ENCODE data around the gene ZFPM1. TPM values are rescaled to one million over a fixed set of nuclear protein-coding genes. Genes with fewer than 3 reads are reported as not detected.
"Not testable (repeated sequence)": the region's sequence is repeated elsewhere in the genome, so short reads cannot be mapped to it uniquely, and the experiment has no call there.

ZFPM1 gene
- polyA plus RNA-seq, 1 experiment: 0.20 TPM

GRCh38 chr16:88409296-88410065 is 43.6 kb upstream of the ZFPM1 start:
- TF ChIP-seq, protein P1, sequence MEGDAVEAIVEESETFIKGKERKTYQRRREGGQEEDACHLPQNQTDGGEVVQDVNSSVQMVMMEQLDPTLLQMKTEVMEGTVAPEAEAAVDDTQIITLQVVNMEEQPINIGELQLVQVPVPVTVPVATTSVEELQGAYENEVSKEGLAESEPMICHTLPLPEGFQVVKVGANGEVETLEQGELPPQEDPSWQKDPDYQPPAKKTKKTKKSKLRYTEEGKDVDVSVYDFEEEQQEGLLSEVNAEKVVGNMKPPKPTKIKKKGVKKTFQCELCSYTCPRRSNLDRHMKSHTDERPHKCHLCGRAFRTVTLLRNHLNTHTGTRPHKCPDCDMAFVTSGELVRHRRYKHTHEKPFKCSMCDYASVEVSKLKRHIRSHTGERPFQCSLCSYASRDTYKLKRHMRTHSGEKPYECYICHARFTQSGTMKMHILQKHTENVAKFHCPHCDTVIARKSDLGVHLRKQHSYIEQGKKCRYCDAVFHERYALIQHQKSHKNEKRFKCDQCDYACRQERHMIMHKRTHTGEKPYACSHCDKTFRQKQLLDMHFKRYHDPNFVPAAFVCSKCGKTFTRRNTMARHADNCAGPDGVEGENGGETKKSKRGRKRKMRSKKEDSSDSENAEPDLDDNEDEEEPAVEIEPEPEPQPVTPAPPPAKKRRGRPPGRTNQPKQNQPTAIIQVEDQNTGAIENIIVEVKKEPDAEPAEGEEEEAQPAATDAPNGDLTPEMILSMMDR (IDR thresholded peaks at IDR 0.05; ENCODE audit: low read depth, low read length): no peak
- no peak overlapping the region for H3K4me3 ChIP-seq (ENCODE audit: low read depth, low read length)
- no peak for DNase-seq (ENCODE audit: low read depth, low spot score)
- no peak overlapping the region for H3K27ac ChIP-seq (ENCODE audit: low read depth, low read length)
- no peaks in the 10 kb centered on the region for H3K27me3 ChIP-seq (ENCODE audit: control insufficient read depth, insufficient read depth, low read length)
- ChIA-PET CTCF (no interaction called here), POLR2A (no interaction called here)
- H3K9me3 ChIP-seq (ENCODE audit: control insufficient read depth, insufficient read depth, low read length): no peaks in the 10 kb centered on the region; the same call in 1 of the 2 replicates

DNA sequence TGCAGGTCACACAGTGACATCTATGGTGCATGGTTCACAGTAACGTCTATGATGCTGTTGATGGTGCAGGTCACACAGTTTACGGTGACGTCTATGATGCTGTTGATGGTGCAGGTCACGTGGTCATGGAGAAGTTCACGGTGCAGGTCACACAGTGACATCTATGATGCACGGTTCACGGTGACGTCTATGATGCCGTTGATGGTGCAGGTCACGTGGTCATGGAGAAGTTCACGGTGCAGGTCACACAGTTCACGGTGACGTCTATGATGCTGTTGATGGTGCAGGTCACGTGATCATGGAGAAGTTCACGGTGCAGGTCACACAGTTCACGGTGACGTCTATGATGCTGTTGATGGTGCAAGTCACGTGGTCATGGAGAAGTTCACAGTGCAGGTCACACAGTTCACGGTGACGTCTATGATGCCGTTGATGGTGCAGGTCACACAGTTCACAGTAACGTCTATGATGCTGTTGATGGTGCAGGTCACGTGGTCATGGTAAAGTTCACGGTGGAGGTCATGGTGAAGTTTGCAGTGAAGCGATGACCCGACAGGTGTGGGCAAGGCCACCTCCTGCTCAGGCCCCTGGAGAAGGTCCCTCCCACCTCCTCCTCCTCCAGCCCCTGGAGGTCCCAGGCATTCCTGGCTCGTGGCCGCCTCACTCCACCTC is 42.6 kb upstream of the ZFPM1 start:
- POLR2A ChIA-PET; H3K9me3 ChIP-seq (ENCODE audit: control insufficient read depth, insufficient read depth, low read length); H3K27ac ChIP-seq (ENCODE audit: low read depth, low read length); H3K27me3 ChIP-seq (ENCODE audit: control insufficient read depth, insufficient read depth, low read length); CTCF ChIA-PET; H3K4me3 ChIP-seq (ENCODE audit: low read depth, low read length); DNase-seq (ENCODE audit: low read depth, low spot score): not testable (repeated sequence)

- Histone ChIP-seq H3K4me3 (ENCODE audit: low read depth, low read length) (no peak overlapping the region), H3K9me3 (ENCODE audit: control insufficient read depth, insufficient read depth, low read length) (no peaks in the 10 kb centered on the region; the same call in 1 of the 2 replicates), H3K27me3 (ENCODE audit: control insufficient read depth, insufficient read depth, low read length) (no peaks in the 10 kb centered on the region), H3K27ac (ENCODE audit: low read depth, low read length) (no peak overlapping the region)
- TF ChIP-seq, protein P1 (IDR thresholded peaks at IDR 0.05; ENCODE audit: low read depth, low read length): no peak
- ChIA-PET POLR2A (no interaction called here), CTCF (no interaction called here)
- no peak for DNase-seq (ENCODE audit: low read depth, low spot score)
Observed at GRCh38 chr16:88411951-88412576, 41.0 kb upstream of the ZFPM1 start.

- no peak for DNase-seq (ENCODE audit: low read depth, low spot score)
- H3K27me3 ChIP-seq (ENCODE audit: control insufficient read depth, insufficient read depth, low read length): no peaks in the 10 kb centered on the region
- H3K9me3 ChIP-seq (ENCODE audit: control insufficient read depth, insufficient read depth, low read length): no peaks in the 10 kb centered on the region; the same call in 1 of the 2 replicates
- TF ChIP-seq, protein P1 (IDR thresholded peaks at IDR 0.05; ENCODE audit: low read depth, low read length): no peak
- CTCF ChIA-PET: no interaction called here
- POLR2A ChIA-PET: no interaction called here
- no peak overlapping the region for H3K4me3 ChIP-seq (ENCODE audit: low read depth, low read length)
- no peak overlapping the region for H3K27ac ChIP-seq (ENCODE audit: low read depth, low read length)
Observed at GRCh38 chr16:88412766-88413165, 40.3 kb upstream of the ZFPM1 start.

DNA sequence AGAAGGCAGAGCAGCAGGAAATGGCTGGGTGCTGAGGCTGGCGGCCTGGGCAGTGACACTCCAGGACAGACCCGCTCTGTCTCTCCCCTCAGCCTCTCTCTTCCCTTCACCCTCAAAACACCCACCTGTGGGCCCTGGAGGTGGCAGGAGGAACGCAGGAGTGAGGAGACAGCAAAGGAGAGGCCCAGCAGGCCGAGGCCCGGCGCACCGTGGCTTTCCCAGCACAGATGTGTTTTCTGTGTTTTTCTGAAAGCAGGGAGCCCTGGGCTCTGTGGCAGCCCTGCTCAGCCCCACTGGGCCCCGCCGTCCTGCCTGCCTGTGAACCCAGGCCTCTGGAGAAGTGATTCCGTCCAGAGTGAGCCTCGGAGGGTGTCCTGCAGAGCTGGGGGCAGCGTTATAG is 39.8 kb upstream of the ZFPM1 start:
- Histone ChIP-seq H3K4me3 (ENCODE audit: low read depth, low read length) (no peak overlapping the region), H3K27ac (ENCODE audit: low read depth, low read length) (no peak overlapping the region), H3K27me3 (ENCODE audit: control insufficient read depth, insufficient read depth, low read length) (no peaks in the 10 kb centered on the region), H3K9me3 (ENCODE audit: control insufficient read depth, insufficient read depth, low read length) (no peaks in the 10 kb centered on the region; the same call in 1 of the 2 replicates)
- TF ChIP-seq, protein P1 (IDR thresholded peaks at IDR 0.05; ENCODE audit: low read depth, low read length): no peak
- no peak for DNase-seq (ENCODE audit: low read depth, low spot score)
- POLR2A ChIA-PET: no interaction called here
- CTCF ChIA-PET: no interaction called here

All from AG04450 (cell line).